HG03354 (cell line): ENCODE measurements around the gene POLR3H.
A peak's percentile ranks its signal among the peaks of the same experiment; 100 is the strongest.
"Not testable (repeated sequence)": the region's sequence is repeated elsewhere in the genome, so short reads cannot be mapped to it uniquely, and the experiment has no call there.

Experiments
- ATAC-seq: cut with Tn5 transposase; IDR thresholded peaks from one replicate; pipeline ENCODE4 v1.9.1; 2021; ENCODE audit warnings: mild to moderate bottlenecking; ENCODE audit not compliant: unreplicated experiment, poor library complexity, severe bottlenecking

The POLR3H gene, protein sequence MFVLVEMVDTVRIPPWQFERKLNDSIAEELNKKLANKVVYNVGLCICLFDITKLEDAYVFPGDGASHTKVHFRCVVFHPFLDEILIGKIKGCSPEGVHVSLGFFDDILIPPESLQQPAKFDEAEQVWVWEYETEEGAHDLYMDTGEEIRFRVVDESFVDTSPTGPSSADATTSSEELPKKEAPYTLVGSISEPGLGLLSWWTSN

GRCh38 chr22:41543854-41544670 lies at the start of gene POLR3H:
POLR3H (minus strand) TSS chr22:41544470; CDS start chr22:41544101, 369 bp downstream.
- ATAC-seq = peak; percentile 89

DNA sequence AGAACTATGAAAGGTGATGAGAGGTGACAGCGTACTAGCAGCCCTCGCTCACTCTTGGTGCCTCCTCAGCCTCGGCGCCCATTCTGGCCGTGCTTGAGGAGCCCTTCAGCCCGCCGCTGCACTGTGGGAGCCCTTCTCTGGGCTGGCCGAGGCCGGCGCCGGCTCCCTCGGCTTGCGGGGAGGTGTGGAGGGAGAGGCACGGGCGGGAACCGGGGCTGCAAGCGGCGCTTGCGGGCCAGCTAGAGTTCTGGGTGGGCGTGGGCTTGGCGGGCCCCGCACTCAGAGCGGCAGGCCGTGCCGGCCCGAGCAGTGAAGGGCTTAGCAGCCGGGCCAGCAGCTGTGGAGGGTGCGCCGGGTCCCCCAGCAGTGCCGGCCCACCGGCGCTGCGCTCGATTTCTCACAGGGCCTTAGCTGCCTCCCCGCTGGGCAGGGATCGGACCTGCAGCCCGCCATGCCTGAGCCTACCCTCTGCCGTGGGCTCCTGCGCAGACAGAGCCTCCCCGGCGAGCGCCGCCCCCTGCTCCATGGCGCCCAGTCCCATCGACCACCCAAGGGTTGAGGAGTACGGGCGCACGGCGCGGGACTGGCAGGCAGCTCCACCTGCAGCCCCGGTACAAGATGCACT lies 49.2 kb upstream of the POLR3H start:
- ATAC-seq = not testable (repeated sequence)

DNA sequence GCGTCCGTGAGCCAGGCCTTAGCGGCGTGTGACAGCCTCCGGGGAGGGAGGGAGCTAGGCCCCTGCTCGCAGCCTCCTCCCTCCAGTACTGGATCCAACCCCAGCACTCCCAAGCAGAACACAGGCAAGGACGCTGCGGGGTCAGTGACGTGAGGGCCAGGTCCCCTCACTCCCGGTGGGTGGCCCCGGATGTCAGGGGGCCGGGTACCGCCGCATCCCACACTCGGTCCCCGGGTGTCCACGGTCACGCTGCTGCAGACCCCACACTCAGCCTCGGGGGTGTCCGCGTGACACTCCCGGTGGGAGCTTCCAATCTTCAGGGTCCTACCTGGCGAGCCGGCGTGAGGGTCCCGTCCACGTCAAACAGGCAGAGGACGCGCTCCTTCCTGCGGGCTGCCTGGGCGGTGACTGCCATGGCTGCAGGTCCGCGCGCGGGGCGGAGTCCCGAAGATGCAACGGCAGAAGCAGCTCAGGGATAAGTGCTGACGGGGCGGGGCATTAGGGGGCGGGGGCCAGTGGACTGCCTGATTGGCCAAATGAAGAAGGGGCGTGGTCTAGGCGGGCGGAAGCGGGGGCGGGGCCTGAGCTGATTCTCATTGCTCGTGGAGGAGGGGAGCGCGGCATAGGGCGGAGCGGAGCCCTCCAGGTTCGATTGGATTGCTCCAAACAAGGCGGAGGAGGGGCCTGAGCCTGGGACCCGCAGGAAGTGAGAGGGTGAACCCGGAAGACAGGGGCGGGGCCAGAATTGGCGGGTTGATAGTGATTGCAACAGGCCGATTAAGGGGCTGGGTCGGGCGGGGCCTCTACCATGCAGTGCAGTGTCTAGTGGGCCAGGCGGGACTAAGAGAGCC lies 45.3 kb upstream of the POLR3H start, which contains the start of gene PMM1:
PMM1 (minus strand) TSS at position 450 of the 851 bp plus-strand sequence; CDS start at position 415, 35 bp downstream.
- ATAC-seq = peak; percentile 92

DNA sequence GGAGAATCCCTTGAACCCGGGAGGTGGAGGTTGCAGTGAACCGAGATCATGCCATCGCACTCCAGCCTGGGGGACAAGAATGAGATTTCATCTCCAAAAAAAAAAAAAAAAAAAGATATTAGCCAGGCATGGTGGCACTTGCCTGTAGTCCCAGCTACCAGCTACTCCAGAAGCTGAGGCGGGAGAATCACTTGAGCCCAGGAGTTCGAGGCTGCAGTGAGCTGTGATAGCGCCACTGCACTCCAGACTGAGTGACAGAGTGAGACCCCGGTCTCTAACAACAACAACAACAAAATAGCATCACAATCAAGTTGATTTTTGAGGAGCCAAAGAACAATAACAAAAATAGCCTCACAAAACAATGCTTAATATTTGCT lies 43.1 kb upstream of the POLR3H start:
- ATAC-seq = no peak

DNA sequence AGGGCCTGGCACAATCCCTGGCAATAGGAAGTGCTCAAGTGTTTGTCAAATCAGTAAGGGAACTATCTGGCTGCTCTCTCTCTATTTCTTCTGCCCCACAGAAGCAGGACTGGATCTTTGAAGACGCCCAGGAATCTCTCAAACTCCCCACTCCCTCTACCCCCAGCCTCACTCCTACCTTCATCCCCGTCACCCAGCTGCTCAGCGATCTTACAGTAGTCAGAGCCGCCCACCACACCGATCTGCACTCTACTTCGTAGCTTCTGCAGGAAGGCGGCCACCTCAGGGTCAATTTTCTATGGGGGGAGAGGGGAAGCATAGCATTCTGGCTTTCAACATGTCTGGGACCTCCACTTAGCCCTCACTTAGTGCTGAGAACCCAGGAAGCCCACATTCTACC lies 41.6 kb upstream of the POLR3H start:
- no peak for ATAC-seq

DNA sequence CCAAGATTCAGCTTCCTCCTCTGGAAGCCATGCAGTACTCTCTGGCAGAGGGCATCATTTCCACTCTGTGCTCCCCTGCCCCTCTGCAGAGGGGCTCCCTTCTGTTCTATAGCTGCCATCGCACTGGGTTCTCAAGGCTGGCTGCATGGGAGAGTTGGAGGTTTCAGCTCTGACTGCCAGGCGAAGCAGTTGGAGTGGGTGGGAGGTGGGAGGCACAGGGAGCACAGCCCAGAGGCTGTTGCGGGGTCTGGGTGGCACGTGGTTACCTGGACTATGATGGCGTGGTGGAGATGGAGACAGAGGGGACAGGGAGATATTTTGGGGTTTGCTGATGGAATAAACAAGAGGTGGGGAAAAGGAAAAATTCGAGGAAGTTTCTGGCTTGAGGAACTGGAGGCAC lies 40.6 kb upstream of the POLR3H start:
- no peak for ATAC-seq

DNA sequence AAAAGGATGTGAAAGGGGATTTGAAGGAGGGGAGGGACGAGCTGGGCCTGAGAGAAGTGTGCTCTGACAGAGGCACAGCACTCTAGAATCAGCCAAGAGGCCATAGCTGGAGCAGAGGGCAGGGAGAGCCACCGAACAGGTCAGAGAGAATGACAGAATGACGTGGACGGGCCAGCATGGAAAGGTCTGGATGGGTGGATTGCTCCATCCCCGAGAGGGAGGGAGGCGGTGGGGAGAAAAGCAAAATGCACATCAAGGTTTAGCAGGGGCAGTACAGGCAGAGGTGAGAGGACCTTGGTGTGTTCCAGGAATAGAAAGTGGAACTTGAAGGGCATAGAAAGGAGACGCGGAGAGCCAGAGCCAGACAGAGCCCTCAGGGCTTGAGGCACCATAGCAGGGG lies 38.4 kb upstream of the POLR3H start:
- ATAC-seq = no peak

DNA sequence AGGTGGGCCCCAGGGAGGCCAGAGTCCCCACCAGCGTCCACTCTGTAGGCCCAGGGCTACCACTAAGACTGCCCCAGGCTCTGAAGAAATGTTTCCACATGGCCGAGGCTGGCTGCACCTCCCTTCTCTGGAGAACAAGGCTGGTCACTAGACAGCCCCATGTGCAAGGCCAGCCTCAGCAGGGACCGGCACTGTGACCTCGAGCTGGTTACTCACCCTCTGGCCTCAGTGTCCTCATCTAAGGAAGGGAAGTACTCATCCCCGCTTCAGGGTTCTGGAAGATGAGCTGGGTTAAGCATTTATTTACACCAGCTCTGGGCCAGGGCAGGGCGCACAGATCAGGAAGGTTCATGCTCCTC lies 35.7 kb upstream of the POLR3H start:
- no peak for ATAC-seq

DNA sequence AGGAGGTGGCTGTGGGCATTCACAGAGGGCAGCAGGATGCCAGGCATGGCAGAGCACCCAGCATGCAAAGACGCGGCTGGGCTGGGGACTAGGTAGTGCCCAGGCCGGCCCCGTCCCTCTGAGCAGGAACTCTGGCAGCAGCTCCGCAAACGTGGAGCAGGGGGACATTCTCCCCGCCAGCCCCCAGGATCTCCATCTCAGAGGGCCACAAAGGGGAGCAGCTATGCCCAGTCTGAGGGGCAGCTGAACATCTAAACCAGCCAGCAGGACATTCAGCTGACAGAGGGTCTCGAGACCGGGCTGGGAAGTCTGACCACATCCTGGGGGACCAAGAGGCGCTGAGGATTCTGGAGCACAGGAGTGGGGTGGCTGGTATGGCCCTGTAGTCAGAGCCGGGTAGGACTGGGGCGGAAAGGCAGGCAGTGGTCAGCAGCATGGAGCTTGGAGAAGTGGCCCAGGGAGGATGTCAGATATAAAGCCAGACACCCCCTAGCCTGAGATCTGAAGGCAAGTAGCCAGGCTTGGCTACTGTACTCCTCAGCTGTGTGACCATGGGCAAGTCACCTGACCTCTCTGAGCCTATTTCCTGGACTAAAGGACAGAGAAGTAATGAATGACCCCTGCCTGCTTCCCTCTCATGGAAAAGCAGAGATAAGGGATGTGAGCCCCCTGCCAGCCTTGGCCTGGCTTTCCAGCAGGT lies 35.2 kb upstream of the POLR3H start:
- ATAC-seq = no peak

DNA sequence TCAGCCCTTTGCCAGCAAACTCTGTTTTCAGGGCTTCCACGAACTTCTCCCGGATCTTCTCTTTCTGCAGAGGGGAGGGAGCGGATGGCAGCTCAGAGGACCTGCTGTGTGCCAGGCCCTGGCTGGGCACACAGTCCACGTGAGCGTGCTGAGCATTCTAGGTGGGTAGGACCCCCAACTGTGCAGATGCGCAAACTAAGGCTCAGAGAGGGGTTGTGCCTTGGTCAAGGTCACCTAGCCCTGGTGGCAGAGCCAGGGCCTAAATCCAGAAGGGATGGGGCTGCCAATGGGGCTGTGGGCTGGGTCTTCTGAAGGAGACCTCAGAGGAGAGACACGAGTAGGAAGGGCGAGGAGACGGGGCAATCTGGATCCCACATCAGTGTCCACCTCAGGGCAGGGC lies 34.5 kb upstream of the POLR3H start:
- no peak for ATAC-seq

- ATAC-seq = no peak
Measured at GRCh38 chr22:41578114-41578513, 33.8 kb upstream of the POLR3H start.

DNA sequence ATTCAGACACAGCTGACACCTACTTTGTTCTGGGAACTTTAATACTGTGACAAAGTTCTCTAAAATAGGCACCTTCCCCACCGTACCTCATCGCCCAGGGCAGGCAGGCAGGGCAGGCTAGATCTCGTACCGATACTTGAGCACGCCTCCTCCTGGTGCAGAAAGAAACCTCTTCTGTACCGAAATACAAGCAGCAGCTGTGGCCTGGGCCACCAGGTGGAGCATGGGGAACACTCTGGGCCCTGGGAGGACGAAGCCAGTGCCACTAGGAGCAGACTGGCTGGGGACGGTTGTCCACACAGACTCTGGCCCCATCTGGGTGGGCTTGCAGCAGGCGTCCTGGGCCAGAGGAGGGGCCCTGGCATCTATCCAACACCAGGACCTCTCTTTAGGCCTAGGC lies 32.6 kb upstream of the POLR3H start:
- ATAC-seq = no peak

DNA sequence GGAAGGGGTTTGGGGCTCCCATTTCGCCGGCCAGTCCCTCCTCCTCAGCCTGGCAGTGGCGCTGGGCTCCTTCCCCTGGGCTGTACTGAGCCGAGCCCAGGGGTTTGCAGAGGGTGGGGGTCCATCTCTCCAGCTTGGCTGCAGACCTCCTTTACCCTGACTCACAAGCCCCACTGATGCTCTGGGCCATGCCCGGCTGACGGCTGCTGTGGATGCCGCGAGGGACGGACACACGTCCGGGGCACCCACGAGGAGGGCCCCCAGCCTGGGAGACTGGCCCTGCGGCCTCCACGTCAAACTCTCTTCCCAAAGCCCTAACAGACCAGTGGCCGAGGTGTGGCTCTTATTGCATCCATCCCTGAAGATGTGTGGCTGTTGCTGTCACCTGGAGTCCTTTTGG lies 31.3 kb upstream of the POLR3H start:
- no peak for ATAC-seq

- no peak for ATAC-seq
Measured at GRCh38 chr22:41574847-41575381, 30.6 kb upstream of the POLR3H start.

DNA sequence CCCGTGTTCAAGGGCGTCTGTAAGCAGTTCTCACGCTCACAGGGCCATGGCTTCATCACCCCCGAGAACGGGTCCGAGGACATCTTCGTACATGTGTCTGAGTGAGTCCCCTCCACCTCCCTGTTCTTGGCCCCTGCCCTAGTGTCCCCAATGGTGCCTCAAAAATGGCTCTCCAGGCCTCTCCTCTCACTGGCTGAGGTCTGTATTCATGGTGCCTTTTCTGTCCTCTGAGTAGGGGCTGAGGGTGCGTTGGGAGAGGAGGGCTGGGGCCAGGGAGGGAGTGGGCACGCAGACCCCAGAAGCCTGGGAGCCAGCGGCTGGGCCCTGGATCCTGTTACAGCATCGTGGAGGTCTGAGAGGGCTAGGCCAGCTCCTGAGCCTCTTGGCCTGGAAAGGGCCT lies 29.4 kb upstream of the POLR3H start:
- no peak for ATAC-seq

DNA sequence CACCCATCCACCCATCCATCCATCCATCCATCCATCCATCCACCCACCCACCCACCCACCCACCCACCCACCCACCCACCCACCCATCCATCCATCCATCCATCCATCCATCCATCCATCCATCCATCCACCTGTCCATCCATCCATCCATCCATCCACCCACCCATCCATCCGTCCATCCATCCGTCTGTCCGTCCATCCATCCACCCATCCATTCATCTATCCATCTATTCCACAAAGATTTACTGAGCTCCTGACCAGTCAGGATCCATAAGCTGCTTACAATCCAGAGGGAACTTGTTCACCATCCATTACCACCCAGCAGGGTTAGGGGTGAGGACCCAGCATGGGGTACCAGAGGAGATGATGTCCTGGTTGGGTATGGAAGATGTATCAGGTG lies 28.0 kb upstream of the POLR3H start:
- ATAC-seq = not testable (repeated sequence)

GRCh38 chr22:41571786-41572185 lies 27.5 kb upstream of the POLR3H start:
- ATAC-seq = no peak

DNA sequence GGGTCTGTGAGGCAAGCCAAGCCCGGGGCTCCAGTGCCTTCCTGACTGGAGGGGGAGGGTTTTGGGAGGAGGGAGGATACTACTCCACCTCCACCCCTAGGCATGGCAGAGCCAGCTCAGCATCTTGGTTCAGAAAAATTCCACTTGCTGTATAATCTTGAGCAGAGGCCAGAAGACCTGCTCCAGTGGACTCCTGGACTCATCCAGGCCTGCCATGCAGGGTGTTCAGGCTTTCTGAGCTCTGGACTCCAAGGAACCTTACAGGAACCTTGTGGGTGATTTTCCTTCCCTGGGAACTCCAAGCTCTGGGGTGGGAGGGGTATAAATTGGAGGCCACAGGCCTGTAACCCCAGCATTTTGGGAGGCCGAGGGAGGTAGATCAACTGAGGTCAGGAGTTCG lies 26.0 kb upstream of the POLR3H start:
- no peak for ATAC-seq

DNA sequence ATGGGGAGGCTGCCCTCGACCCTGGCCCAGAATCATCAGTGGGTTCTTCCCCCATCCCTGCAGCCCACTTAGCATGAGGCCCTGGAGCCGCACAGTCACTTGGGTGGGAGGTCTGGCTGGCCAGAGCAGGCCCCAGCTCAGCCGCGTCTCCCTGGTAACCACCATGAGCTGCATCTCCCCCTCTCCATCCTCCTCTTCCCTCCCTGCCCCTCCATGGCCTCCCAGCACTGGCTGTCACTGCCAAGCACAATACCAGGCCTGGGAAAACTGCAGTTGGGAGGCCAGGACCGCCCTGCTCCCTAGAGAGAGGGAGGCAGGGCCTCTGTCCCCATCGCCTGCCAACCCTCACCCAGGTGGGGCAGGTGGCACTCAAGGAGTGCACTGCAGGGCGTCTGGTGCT lies 24.5 kb upstream of the POLR3H start:
- ATAC-seq = no peak

GRCh38 chr22:41567512-41567768 lies 23.2 kb upstream of the POLR3H start:
- no peak for ATAC-seq
